ENCODE measurements around the gene CDX1. TPM values are rescaled to one million over a fixed set of nuclear protein-coding genes. Genes with fewer than 3 reads are reported as not detected.
A peak's percentile ranks its signal among the peaks of the same experiment; 100 is the strongest.

The CDX1 gene
- total and polyA plus RNA-seq, 8 donors: 0.31 to 472 (median 2.0) TPM; not detected in 5

- Histone ChIP-seq H3K27me3 (no peaks in the 10 kb centered on the region), H3K4me1 (peaks cover 0 to 39% (median 13%) of the 10 kb centered on the region in 4 donors), H3K4me3 (no peak overlapping the region), H3K9me3 (no peaks in the 10 kb centered on the region), H3K27ac (peak overlapping the region; percentile 29 to 77 (median 61)), H3K36me3 (no peaks in the 10 kb centered on the region)
- DNase-seq: no peak
- 58 to 72% (median 67%) methylated on average over 5 of the region's 5 CpGs for WGBS, 5 donors
- intact Hi-C loops (cut with DNase I; ENCODE audit: low total_unique reads): no loop called here
- TF ChIP-seq CTCF (IDR thresholded peaks at IDR 0.05): no peak
- TF ChIP-seq POLR2A (IDR thresholded peaks at IDR 0.05): no peak
- no peak for TF ChIP-seq EP300 (IDR thresholded peaks at IDR 0.05)
- TF ChIP-seq POLR2AphosphoS5 (IDR thresholded peaks at IDR 0.05): no peak
Measured at GRCh38 chr5:150181027-150181426, 14.4 kb downstream of the CDX1 start.

GRCh38 chr5:150181766-150182545, 15.4 kb downstream of the CDX1 start:
- H3K36me3 ChIP-seq: no peaks in the 10 kb centered on the region
- H3K9me3 ChIP-seq: no peaks in the 10 kb centered on the region
- 81 to 88% (median 84%) methylated on average over 8 to 9 of the region's 9 CpGs for WGBS, 5 donors
- no peak for TF ChIP-seq POLR2AphosphoS5 (IDR thresholded peaks at IDR 0.05)
- TF ChIP-seq CTCF (IDR thresholded peaks at IDR 0.05): no peak
- TF ChIP-seq POLR2A (IDR thresholded peaks at IDR 0.05): no peak
- TF ChIP-seq EP300 (IDR thresholded peaks at IDR 0.05): no peak
- H3K27ac ChIP-seq: peak overlapping the region in 1 of 5 donors; percentile 75
- H3K27me3 ChIP-seq: no peaks in the 10 kb centered on the region
- H3K4me3 ChIP-seq: no peak overlapping the region
- intact Hi-C loops (cut with DNase I; ENCODE audit: low total_unique reads): no loop called here
- peaks cover 0 to 41% (median 13%) of the 10 kb centered on the region in 4 donors for H3K4me1 ChIP-seq
- no peak for DNase-seq

- intact Hi-C loops (cut with DNase I; ENCODE audit: low total_unique reads): no loop called here
- no peak overlapping the region for H3K27ac ChIP-seq
- no peak for TF ChIP-seq POLR2A (IDR thresholded peaks at IDR 0.05)
- TF ChIP-seq EP300 (IDR thresholded peaks at IDR 0.05): no peak
- no peak for TF ChIP-seq CTCF (IDR thresholded peaks at IDR 0.05)
- no peak for TF ChIP-seq POLR2AphosphoS5 (IDR thresholded peaks at IDR 0.05)
- H3K4me1 ChIP-seq: peaks cover 0 to 41% (median 13%) of the 10 kb centered on the region in 4 donors
- no peak for DNase-seq
- H3K36me3 ChIP-seq: no peaks in the 10 kb centered on the region
- no peak overlapping the region for H3K4me3 ChIP-seq
- H3K9me3 ChIP-seq: no peaks in the 10 kb centered on the region
- WGBS, 5 donors: 81 to 93% (median 89%) methylated on average over 10 of the region's 10 CpGs
- H3K27me3 ChIP-seq: no peaks in the 10 kb centered on the region
Measured at GRCh38 chr5:150182774-150183173, 16.2 kb downstream of the CDX1 start.

GRCh38 chr5:150183436-150183835, 16.9 kb downstream of the CDX1 start:
- 86 to 93% (median 92%) methylated on average over 11 to 12 of the region's 12 CpGs for WGBS, 5 donors
- intact Hi-C loops (cut with DNase I; ENCODE audit: low total_unique reads): no loop called here
- Histone ChIP-seq H3K9me3 (no peaks in the 10 kb centered on the region), H3K36me3 (no peaks in the 10 kb centered on the region), H3K27ac (no peak overlapping the region), H3K4me3 (no peak overlapping the region), H3K27me3 (peaks cover 0 to 5% (median 2%) of the 10 kb centered on the region in 3 donors), H3K4me1 (peaks cover 0 to 41% (median 13%) of the 10 kb centered on the region in 4 donors)
- no peak for TF ChIP-seq CTCF (IDR thresholded peaks at IDR 0.05)
- TF ChIP-seq POLR2AphosphoS5 (IDR thresholded peaks at IDR 0.05): no peak
- no peak for TF ChIP-seq EP300 (IDR thresholded peaks at IDR 0.05)
- no peak for TF ChIP-seq POLR2A (IDR thresholded peaks at IDR 0.05)
- no peak for DNase-seq
